Measurements from ENCODE around the gene MYL3.

DNA sequence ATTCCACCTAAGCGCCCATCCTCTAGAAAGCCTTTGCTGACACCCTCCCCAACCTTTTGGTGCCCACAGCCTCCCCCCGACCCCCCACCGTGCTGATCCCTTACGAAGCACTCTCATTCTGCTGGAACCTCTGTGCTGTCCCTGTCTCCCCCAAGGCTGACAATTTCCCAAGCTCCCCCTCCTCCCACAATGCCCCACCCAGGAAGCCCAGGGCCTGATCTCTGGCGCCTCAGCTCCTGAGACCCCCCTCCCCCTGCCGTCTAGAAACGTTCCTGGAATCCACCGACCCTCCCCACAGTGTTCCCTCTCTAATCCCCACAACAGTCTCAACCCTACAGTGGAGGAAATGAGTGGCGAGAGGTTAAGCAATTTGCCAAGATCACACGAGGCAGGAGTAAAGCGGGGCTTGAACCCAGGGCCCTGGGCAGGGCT, 18.3 kb downstream of the MYL3 start:
- TF ChIP-seq, protein P1, sequence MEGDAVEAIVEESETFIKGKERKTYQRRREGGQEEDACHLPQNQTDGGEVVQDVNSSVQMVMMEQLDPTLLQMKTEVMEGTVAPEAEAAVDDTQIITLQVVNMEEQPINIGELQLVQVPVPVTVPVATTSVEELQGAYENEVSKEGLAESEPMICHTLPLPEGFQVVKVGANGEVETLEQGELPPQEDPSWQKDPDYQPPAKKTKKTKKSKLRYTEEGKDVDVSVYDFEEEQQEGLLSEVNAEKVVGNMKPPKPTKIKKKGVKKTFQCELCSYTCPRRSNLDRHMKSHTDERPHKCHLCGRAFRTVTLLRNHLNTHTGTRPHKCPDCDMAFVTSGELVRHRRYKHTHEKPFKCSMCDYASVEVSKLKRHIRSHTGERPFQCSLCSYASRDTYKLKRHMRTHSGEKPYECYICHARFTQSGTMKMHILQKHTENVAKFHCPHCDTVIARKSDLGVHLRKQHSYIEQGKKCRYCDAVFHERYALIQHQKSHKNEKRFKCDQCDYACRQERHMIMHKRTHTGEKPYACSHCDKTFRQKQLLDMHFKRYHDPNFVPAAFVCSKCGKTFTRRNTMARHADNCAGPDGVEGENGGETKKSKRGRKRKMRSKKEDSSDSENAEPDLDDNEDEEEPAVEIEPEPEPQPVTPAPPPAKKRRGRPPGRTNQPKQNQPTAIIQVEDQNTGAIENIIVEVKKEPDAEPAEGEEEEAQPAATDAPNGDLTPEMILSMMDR (IDR thresholded peaks at IDR 0.05) = no peak
- TF ChIP-seq EZH2 (IDR thresholded peaks at IDR 0.05; ENCODE audit: borderline replicate concordance, insufficient read depth, low read depth, low read length, poor library complexity, severe bottlenecking) = no peak
